GM10248 (cell line): ENCODE results near the gene MYMK.

ENCODE experiments used
- CTCF ChIA-PET: fragments of 300-600 bp; sonication (Branson Sonifier 250); formaldehyde crosslinking; extraction: SDS; loops from one replicate; lab custom pipeline; 2021; ENCODE audit warnings: antibody characterized with exemption; lab: Yijun Ruan, JAX
- POLR2A ChIA-PET: fragments of 350-650 bp; sonication (Branson Sonifier 250); formaldehyde crosslinking; extraction: SDS; loops from one replicate; lab custom pipeline; 2020; ENCODE audit warnings: antibody characterized with exemption; lab: Yijun Ruan, JAX
- DNase-seq: peaks from one replicate; pipeline ENCODE4 v3.0.0; 2012; ENCODE audit errors: extremely low spot score
- TF ChIP-seq, protein P1 (sequence below): IDR thresholded peaks from 2 replicates; pipeline ENCODE4 v1.5.1; 2012; ENCODE audit warnings: mild to moderate bottlenecking, low read depth; ENCODE audit errors: extremely low read depth, missing control alignments, control extremely low read depth

The MYMK gene

DNA sequence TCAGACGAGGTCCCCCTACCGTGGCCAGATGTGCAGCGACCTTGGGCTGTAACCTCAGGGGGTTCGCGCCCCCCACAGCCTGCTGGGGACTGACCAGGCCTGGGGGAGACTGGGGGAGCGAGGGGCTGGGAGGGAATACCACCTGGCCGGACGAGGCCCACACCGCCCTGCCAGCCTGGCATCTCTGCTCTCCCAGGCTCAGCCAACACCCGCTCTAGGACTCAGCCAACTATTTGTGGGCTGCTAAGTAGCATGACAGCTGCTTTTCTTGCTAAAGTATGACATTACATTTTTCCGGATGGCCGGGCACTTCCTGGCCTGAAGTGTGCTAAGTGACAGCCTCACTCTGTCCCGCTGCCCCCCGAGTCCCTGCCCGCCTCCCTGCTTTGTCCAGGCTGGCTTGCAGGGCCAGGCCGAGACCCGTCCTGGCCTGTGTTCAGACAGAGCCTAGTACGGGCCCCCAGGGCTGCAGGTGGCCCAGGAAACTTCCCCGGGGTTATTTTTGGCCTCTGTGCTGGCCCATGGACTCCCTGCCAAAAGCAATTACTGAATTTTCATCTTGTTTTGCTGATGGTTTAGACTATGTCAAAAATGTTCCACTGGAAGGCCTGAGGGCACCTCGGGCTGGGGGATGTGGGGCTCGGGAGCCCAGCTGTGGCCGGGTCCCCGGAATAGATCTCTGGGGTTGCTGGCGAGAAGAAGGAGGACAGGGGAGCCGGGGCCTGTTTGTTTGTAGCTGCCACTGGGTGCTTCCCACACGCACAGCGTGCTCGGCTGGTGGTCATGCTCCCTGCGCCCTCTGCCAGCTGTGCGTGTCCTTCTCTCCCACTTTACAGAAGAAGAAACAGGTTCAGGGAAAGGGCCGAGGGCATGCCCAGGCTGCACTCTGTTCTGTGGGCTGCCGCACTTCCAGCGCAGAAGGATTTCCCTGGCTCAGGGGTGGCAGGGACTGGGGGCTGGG lies 32.4 kb downstream of the MYMK start:
- POLR2A ChIA-PET: no interaction called here
- CTCF ChIA-PET: no interaction called here
- TF ChIP-seq, protein P1, sequence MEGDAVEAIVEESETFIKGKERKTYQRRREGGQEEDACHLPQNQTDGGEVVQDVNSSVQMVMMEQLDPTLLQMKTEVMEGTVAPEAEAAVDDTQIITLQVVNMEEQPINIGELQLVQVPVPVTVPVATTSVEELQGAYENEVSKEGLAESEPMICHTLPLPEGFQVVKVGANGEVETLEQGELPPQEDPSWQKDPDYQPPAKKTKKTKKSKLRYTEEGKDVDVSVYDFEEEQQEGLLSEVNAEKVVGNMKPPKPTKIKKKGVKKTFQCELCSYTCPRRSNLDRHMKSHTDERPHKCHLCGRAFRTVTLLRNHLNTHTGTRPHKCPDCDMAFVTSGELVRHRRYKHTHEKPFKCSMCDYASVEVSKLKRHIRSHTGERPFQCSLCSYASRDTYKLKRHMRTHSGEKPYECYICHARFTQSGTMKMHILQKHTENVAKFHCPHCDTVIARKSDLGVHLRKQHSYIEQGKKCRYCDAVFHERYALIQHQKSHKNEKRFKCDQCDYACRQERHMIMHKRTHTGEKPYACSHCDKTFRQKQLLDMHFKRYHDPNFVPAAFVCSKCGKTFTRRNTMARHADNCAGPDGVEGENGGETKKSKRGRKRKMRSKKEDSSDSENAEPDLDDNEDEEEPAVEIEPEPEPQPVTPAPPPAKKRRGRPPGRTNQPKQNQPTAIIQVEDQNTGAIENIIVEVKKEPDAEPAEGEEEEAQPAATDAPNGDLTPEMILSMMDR: no peak
- no peak for DNase-seq

DNA sequence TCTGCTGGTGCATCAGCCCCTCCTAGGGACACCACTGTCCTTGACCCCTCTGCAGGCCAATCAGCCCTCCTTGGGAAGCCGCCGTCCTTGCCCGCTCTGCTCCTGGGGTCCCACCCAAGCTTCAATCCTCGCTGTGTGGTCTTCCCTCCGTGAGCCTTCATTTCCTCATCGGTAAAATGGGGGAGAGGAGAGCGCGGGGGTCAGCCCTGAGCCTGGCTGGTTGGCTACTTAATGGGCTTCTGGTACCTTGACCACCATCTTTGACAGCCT lies 33.2 kb downstream of the MYMK start:
- TF ChIP-seq, protein P1: no peak
- ChIA-PET CTCF (interaction anchor here (1.1 kb wide), 1 partner anchor 120 kb away, joined by 3 read pairs; no protein-coding TSS in a partner anchor), POLR2A (no interaction called here)
- DNase-seq: no peak

DNA sequence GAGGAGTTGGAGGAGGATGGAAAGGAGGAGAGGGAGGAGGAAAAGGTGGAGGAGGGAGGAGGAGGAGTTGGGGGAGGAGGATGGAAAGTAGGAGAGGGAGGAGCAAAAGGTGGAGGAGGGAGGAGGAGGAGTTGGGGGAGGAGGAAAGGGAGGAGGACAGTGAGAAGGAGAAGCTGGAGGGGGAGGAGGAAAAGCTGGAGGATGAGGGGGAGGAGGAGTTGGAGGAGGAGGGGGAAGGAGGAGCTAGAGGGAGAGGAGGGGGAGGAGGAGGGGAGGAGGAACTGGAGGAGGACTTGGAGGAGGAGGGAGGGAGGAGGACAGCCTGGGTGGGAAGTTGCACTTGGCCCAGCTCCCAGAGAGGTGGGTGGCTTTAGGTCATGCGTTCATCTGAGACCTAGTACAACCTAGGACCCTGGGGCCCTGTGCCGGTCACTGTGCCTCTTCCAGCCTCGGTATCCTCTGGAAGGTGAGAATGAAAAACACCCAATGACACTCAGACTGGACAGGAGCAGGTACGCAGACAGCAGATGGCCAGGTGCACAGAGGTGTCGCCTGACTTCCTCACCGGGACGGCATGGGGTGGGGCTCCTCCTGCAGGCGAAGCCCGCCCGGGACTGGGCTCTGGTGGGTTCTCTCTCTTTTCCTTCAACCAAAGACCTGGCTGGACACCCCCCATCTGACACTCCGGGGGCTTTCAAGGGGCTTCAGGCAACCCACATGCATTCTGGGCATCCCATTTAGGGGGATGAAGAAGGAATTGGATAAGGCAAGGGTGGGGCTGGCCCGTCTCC lies 33.7 kb downstream of the MYMK start:
- POLR2A ChIA-PET: no interaction called here
- CTCF ChIA-PET: interaction anchor here (0.7 to 1.4 kb wide), 3 partner anchors 95 to 305 kb away, joined by 3 to 5 read pairs (median 3); no protein-coding TSS in a partner anchor
- no peak for DNase-seq
- TF ChIP-seq, protein P1: no peak

DNA sequence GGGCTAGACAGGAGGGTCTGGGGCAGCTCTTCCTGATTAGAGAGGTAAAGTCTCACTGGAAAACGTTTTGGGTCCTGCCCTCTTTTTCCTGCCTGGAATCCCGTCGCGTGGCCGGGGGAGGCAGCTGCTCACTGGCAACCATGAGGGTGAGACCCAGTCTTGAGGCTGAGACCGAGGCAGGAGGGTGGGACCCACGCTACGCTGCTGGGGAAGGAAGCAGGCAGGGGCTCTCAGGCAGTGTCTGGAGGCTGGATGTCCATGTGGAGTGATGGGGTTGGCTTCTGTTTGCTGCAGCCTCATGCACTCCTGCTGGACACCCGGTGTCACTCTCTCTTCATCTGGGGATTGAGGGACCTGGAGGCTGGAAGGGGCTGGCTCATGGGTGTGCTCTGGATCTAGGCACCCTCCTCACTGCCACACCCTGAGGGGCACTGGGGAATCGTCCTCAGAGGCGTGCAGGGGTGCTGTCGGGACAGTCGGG lies 34.5 kb downstream of the MYMK start:
- ChIA-PET POLR2A (interaction anchor here (0.6 kb wide), 1 partner anchor 267 kb away, joined by 3 read pairs; no protein-coding TSS in a partner anchor), CTCF (interaction anchor here (0.7 to 1.4 kb wide), 4 partner anchors 11 to 304 kb away, joined by 3 to 5 read pairs (median 4); partner anchors contain the start of gene SLC2A6)
- no peak for DNase-seq
- TF ChIP-seq, protein P1: no peak

DNA sequence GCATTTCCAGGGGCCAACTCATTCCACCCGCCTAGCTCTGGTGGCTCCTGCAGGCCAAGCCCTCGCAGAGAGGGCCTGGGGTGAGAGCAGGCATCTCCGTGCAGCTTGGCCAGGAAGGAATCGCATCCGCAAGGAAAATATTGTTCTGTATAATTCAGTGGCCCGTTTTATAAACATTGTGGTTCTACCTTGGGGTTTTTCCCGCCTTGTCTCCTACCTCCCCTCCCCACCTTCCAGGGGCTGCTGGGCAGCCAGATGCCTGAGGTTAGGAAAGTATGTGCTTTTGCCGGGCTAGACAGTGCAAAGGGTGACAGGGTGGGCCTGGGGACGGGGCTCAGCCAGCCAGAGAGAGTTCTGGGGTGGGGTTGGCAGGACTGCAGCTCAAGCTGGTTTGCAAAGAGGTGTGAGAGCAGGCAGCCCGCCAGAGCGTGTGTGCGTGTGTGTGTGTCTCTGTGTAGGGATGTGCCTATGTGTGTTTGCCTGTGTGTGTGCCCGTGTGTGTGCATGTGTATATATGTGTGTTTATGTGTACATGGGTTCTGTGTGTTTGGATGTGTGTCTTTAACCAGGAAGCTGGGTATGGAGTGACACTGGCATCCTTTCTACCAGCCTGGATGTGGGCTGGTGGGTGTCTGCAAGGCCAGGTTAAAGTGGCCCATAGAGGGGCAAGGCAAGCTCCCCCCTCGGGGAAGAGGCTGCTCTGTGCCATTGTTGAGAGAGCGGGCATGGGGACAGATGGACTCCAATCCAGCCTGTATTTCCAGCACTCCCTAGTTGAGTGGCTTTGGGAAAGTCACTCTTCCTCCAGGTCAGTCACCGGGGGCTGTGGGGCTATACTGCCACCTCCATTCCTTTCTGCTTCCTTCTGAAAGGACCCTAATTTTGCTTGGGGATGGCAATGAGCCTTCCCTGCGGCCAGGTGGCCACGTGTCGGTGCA lies 35.2 kb downstream of the MYMK start:
- TF ChIP-seq, protein P1: no peak
- no peak for DNase-seq
- ChIA-PET CTCF (interaction anchor here (1.4 kb wide), 2 partner anchors 10 to 303 kb away, joined by 4 to 5 read pairs; partner anchors contain the start of gene SLC2A6), POLR2A (interaction anchor here (0.5 to 0.6 kb wide), 2 partner anchors 268 to 466 kb away, joined by 3 read pairs; no protein-coding TSS in a partner anchor)
